OCI-LY7 (cell line): ENCODE data around the gene MMP21. TPM values are rescaled to one million over a fixed set of nuclear protein-coding genes. Genes with fewer than 3 reads are reported as not detected.

Experiments used
- BruUV-seq: library from RNA; stranded (reverse); fragments of 400-500 nt; replicated peaks from 2 replicates; lab custom pipeline; 2021; lab: Mats Ljungman, UMichigan
- CTCF ChIA-PET: fragments of 300-600 bp; sonication (Branson Sonifier 250); formaldehyde crosslinking; loops from one replicate; lab custom pipeline; 2022; ENCODE audit warnings: antibody characterized with exemption; ENCODE audit not compliant: unreplicated experiment; lab: Charles Lee
- POLR2A ChIA-PET: fragments of 300-600 bp; sonication (Branson Sonifier 250); formaldehyde crosslinking; loops from one replicate; lab custom pipeline; 2022; ENCODE audit warnings: antibody characterized with exemption; lab: Charles Lee
- DNase-seq: peaks from one replicate; pipeline ENCODE4 v3.0.0-alpha.2; 2015; ENCODE audit warnings: low spot score
- H2AFZ ChIP-seq: fragments of 200-600 bp; sonication (generic), shearing (Covaris generic); 2 replicates; pipeline ENCODE4 v1.6.1; 2014; ENCODE audit warnings: mild to moderate bottlenecking, antibody characterized with exemption, low read length, moderate library complexity
- H3K27ac ChIP-seq: fragments of 200-600 bp; sonication (generic); 2 replicates; pipeline ENCODE4 v1.5.1; 2014; ENCODE audit warnings: mixed run types, low read depth, mild to moderate bottlenecking, moderate library complexity, low read length, inconsistent platforms; ENCODE audit not compliant: poor library complexity, severe bottlenecking
- H3K36me3 ChIP-seq: fragments of 200-600 bp; sonication (generic); 2 replicates; pipeline ENCODE4 v1.6.1; 2014; ENCODE audit warnings: mild to moderate bottlenecking, antibody characterized with exemption, low read length, moderate library complexity, mixed read lengths; ENCODE audit not compliant: insufficient read depth
- H3K4me1 ChIP-seq: fragments of 200-600 bp; sonication (generic); 2 replicates; pipeline ENCODE4 v1.5.1; 2014; ENCODE audit warnings: mild to moderate bottlenecking, low read length; ENCODE audit not compliant: insufficient read depth, poor library complexity, severe bottlenecking
- H3K4me2 ChIP-seq: fragments of 200-600 bp; sonication (generic); 2 replicates; pipeline ENCODE4 v1.6.1; 2014; ENCODE audit warnings: mild to moderate bottlenecking, low read length
- H3K4me3 ChIP-seq: fragments of 200-600 bp; sonication (generic); 2 replicates; pipeline ENCODE4 v1.5.1; 2014; ENCODE audit warnings: mild to moderate bottlenecking, low read depth, low read length; ENCODE audit not compliant: poor library complexity, severe bottlenecking
- H3K79me2 ChIP-seq: fragments of 200-600 bp; sonication (generic); 2 replicates; pipeline ENCODE4 v1.6.1; 2016; ENCODE audit warnings: low read depth, mild to moderate bottlenecking, low read length, moderate library complexity, mixed read lengths; ENCODE audit not compliant: insufficient read depth
- H3K9me2 ChIP-seq: fragments of 200-600 bp; sonication (generic); 2 replicates; pipeline ENCODE4 v1.6.1; 2016; ENCODE audit warnings: mild to moderate bottlenecking, low read length, mixed read lengths; ENCODE audit not compliant: insufficient read depth
- H3K9me3 ChIP-seq: fragments of 200-600 bp; sonication (generic); 2 replicates; pipeline ENCODE4 v1.6.1; 2014; ENCODE audit warnings: mild to moderate bottlenecking, mixed run types, low read length, mixed read lengths
- H4K20me1 ChIP-seq: fragments of 200-600 bp; sonication (generic); 2 replicates; pipeline ENCODE4 v1.6.1; 2014; ENCODE audit warnings: mild to moderate bottlenecking, antibody characterized with exemption, low read length, moderate library complexity, mixed read lengths; ENCODE audit not compliant: insufficient read depth
- EZH2phosphoT487 ChIP-seq: fragments of 200-600 bp; sonication (generic); IDR thresholded peaks from 2 replicates; pipeline ENCODE4 v1.6.1; 2018; ENCODE audit warnings: low read depth, borderline replicate concordance, mild to moderate bottlenecking, mixed run types, antibody characterized with exemption, low read length, moderate library complexity, mixed read lengths
- intact Hi-C: fragments of 100-400 bp; cut with micrococcal nuclease; formaldehyde crosslinking; loops from one replicate; pipeline ENCODE4 v1.10.0; 2022; ENCODE audit not compliant: unreplicated experiment
- total RNA-seq, 2 experiments: library from RNA; depleted of rRNA in 1 of 2; stranded (reverse); fragments of >200 nt in 1 of 2; shearing (Covaris generic) in 1 of 2; gene quantifications; 2 replicates each; pipeline ENCODE4 v1.2.3, GENCODE V29; 2014 to 2022
- TF ChIP-seq, protein P1 (sequence below): fragments of 200-600 bp; sonication (generic); conservative IDR thresholded peaks from 2 replicates; pipeline ENCODE4 v1.5.1; 2014; ENCODE audit warnings: mild to moderate bottlenecking, antibody characterized with exemption, low read length, moderate library complexity, mixed read lengths

Gene MMP21
- total RNA-seq, 2 experiments from 2014 or later: not detected

DNA sequence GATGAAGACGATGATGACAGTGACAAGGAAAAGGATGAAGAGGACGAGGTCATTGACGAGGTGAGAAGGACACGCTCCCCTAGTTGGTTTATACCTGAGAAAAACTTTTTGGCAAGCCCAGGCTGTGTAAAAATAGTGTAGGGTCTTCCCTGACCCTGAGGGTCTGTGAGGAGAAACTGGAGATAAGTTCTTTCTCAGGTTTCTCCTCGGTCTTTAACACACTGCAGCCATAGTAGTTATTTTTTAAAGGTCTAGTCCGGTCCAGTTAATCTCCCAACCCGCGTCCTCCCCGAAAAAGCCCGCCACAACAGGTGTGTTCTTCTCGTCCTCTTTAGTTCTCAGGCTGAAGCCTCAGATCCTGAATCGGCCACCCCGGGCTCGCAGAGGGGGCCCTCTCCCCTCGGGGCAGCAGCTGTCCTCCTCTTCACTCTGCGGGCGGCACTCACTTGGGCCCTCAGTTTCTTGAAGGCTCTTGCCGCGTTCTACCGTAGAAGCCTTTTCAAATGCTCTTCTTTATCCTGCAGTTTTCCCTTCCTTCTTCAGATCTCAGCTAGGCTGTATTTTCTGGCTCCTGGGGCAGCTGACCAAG, 48.1 kb upstream of the MMP21 start:
- TF ChIP-seq EZH2phosphoT487: no peak
- TF ChIP-seq, protein P1, sequence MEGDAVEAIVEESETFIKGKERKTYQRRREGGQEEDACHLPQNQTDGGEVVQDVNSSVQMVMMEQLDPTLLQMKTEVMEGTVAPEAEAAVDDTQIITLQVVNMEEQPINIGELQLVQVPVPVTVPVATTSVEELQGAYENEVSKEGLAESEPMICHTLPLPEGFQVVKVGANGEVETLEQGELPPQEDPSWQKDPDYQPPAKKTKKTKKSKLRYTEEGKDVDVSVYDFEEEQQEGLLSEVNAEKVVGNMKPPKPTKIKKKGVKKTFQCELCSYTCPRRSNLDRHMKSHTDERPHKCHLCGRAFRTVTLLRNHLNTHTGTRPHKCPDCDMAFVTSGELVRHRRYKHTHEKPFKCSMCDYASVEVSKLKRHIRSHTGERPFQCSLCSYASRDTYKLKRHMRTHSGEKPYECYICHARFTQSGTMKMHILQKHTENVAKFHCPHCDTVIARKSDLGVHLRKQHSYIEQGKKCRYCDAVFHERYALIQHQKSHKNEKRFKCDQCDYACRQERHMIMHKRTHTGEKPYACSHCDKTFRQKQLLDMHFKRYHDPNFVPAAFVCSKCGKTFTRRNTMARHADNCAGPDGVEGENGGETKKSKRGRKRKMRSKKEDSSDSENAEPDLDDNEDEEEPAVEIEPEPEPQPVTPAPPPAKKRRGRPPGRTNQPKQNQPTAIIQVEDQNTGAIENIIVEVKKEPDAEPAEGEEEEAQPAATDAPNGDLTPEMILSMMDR: no peak
- CTCF ChIA-PET: no interaction called here
- Histone ChIP-seq H3K9me2 (no peaks in the 10 kb centered on the region), H3K27ac (peak overlapping the region; percentile 53), H2AFZ (peak overlapping the region; percentile 59; the same call in 1 of the 2 replicates), H3K4me2 (peak overlapping the region; percentile 87), H4K20me1 (peaks cover 23% of the 10 kb centered on the region; the same call in 1 of the 2 replicates), H3K36me3 (peaks cover 41% of the 10 kb centered on the region), H3K79me2 (peaks cover 54% of the 10 kb centered on the region), H3K9me3 (no peaks in the 10 kb centered on the region), H3K4me3 (peak overlapping the region; percentile 77), H3K4me1 (peaks cover 32% of the 10 kb centered on the region)
- BruUV-seq: TSS peak; percentile 82
- POLR2A ChIA-PET: interaction anchor here (0.6 to 1.7 kb wide), 7 partner anchors 8 to 1935 kb away, joined by 3 to 10 read pairs (median 5); partner anchors contain the start of gene EDRF1
- peak; percentile 23 for DNase-seq
- intact Hi-C loops: loop anchor here (1.0 to 5.0 kb wide), 2 partner anchors 71 to 103 kb away; no protein-coding TSS in a partner anchor

DNA sequence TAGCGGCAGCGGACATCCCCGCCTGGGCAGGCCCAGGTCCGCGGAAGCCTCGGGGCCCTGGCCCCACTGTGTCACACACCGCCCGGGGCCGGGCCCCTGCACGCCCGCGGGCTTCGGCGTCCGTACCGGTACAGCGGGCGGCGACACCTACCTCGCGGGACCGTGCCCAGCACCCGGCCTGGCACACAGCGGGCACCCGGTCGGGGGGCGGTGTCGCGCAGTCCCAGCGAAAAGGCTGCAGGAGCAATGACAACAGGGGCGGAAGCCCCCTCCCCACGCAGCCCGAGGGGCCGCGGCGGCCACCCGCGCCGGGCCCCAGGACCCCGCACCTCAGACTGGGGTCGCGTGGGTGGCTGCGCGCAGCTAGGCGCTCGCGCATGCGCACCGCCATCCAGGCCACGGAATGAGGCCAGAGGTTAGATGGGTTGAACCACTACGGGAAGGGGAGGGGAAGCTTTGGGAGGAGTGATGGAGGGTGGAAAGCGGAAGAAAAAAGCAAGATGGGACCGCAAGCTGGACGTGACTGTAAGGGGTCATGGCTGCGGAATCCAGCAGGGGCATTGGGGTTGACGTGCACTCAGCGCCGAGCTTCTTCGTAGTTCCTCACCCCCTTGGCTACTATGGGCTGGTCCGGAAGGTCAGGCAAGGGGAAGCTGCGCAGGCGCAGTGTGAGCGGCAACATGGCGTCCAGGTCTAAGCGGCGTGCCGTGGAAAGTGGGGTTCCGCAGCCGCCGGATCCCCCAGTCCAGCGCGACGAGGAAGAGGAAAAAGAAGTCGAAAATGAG, 47.4 kb upstream of the MMP21 start, which contains the start of the genes BCCIP and UROS:
Gene BCCIP, plus strand, starts transcription at position 669 of the 785 bp plus-strand sequence. Its CDS starts 12 bp downstream, at position 681.
Gene UROS, minus strand, starts transcription at position 381 of the 785 bp plus-strand sequence. CDS start 6,759 bp downstream, outside the sequence.
- Histone ChIP-seq H4K20me1 (peaks cover 23% of the 10 kb centered on the region; the same call in 1 of the 2 replicates), H3K36me3 (peaks cover 34% of the 10 kb centered on the region), H3K79me2 (peaks cover 54% of the 10 kb centered on the region), H3K4me1 (peaks cover 32% of the 10 kb centered on the region), H3K4me3 (peak within 1 kb of the TSS; percentile 77), H3K9me3 (no peaks in the 10 kb centered on the region), H2AFZ (peak within 1 kb of the TSS; percentile 59), H3K27ac (peak within 1 kb of the TSS; percentile 53), H3K9me2 (no peaks in the 10 kb centered on the region), H3K4me2 (peak within 1 kb of the TSS; percentile 87)
- TF ChIP-seq, protein P1: no peak
- no peak for TF ChIP-seq EZH2phosphoT487
- ChIA-PET CTCF (no interaction called here), POLR2A (interaction anchor here (0.5 to 1.7 kb wide), 9 partner anchors 9 to 1936 kb away, joined by 3 to 10 read pairs (median 5); partner anchors contain the start of gene EDRF1)
- peak; percentile 96 for DNase-seq
- intact Hi-C loops: loop anchor here (1.0 to 5.0 kb wide), 2 partner anchors 71 to 103 kb away; no protein-coding TSS in a partner anchor
- no TSS peak for BruUV-seq
